Panc1 (cell line): ENCODE measurements around the gene ZNF771.

ENCODE experiments used
- POLR2AphosphoS5 ChIP-seq: IDR thresholded peaks from 2 replicates; pipeline ENCODE4 v1.6.1; 2012; ENCODE audit warnings: mild to moderate bottlenecking, low read depth, low read length, moderate library complexity
- REST ChIP-seq, 2 experiments: IDR thresholded peaks; 2 replicates each; pipeline ENCODE4 v1.6.1; 2011 to 2012; ENCODE audit warnings: low read depth in 2 of 2, control low read depth in 1 of 2, low read length in 1 of 2, mild to moderate bottlenecking in 1 of 2, moderate library complexity in 1 of 2; ENCODE audit not compliant: insufficient read depth in 1 of 2
- SIN3A ChIP-seq: IDR thresholded peaks from 2 replicates; pipeline ENCODE4 v1.6.1; 2012; ENCODE audit warnings: low read depth, mild to moderate bottlenecking, low read length, moderate library complexity, borderline replicate concordance; ENCODE audit not compliant: insufficient read depth
- TF ChIP-seq, protein P1 (sequence below): fragments of 450-650 bp; IDR thresholded peaks from 2 replicates; pipeline ENCODE4 v1.5.1; 2017; ENCODE audit warnings: mild to moderate bottlenecking

DNA sequence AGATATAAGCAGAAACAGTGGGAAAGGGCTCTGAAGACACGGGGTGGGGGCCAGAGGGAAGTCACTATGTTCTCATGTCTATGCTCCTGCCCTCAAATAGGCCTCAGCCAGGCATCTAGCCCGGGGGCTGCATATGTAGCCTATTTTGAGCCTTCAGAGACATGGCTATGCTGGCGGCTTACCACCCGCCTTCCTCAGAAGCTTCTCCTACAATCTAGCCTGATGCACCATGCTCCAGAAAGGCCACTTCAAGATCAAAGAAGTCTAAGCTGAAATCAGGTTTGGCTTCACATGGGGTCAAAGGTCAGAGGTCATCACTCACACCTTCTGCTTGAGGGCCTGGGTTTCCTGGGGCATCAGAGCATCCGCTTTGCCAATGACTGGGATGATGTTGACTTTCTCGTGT, 26.6 kb upstream of the ZNF771 start:
- TF ChIP-seq, protein P1, sequence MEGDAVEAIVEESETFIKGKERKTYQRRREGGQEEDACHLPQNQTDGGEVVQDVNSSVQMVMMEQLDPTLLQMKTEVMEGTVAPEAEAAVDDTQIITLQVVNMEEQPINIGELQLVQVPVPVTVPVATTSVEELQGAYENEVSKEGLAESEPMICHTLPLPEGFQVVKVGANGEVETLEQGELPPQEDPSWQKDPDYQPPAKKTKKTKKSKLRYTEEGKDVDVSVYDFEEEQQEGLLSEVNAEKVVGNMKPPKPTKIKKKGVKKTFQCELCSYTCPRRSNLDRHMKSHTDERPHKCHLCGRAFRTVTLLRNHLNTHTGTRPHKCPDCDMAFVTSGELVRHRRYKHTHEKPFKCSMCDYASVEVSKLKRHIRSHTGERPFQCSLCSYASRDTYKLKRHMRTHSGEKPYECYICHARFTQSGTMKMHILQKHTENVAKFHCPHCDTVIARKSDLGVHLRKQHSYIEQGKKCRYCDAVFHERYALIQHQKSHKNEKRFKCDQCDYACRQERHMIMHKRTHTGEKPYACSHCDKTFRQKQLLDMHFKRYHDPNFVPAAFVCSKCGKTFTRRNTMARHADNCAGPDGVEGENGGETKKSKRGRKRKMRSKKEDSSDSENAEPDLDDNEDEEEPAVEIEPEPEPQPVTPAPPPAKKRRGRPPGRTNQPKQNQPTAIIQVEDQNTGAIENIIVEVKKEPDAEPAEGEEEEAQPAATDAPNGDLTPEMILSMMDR, result no peak
- no peak for TF ChIP-seq POLR2AphosphoS5
- TF ChIP-seq SIN3A, result no peak
- TF ChIP-seq REST (IDR thresholded peaks at IDR 0.05; ENCODE audit: insufficient read depth in 1 of 2, low read depth in 2 of 2, low read length in 1 of 2), result no peak
